MCF 10A (cell line): ENCODE data around the gene TBL1XR1. TPM values are rescaled to one million over a fixed set of nuclear protein-coding genes. Genes with fewer than 3 reads are reported as not detected.
A peak's percentile ranks its signal among the peaks of the same experiment; 100 is the strongest.

Experiments used
- BruUV-seq: library from RNA; stranded (reverse); fragments of 400-500 nt; replicated peaks from 2 replicates; lab custom pipeline; 2021; lab: Mats Ljungman, UMichigan
- CTCF ChIA-PET: fragments of 300-600 bp; sonication (Branson Sonifier 250); formaldehyde crosslinking; extraction: SDS; loops from one replicate; lab custom pipeline; 2021; ENCODE audit warnings: antibody characterized with exemption, inconsistent platforms; lab: Yijun Ruan, JAX
- POLR2A ChIA-PET: fragments of 300-600, 350-650 bp; sonication (Branson Sonifier 250); formaldehyde crosslinking; extraction: SDS; loops from one replicate; lab custom pipeline; 2020; ENCODE audit warnings: antibody characterized with exemption, inconsistent platforms; lab: Yijun Ruan, JAX
- DNase-seq: peaks from one replicate; pipeline ENCODE4 v3.0.0-alpha.2; 2018; ENCODE audit not compliant: unreplicated experiment
- H3K27ac Mint-ChIP-seq: one replicate; pipeline ENCODE4 v1.8.0; 2022; ENCODE audit warnings: mild to moderate bottlenecking, low read depth, mixed read lengths; ENCODE audit not compliant: unreplicated experiment
- H3K27me3 Mint-ChIP-seq: one replicate; pipeline ENCODE4 v1.8.0; 2022; ENCODE audit warnings: mixed read lengths; ENCODE audit not compliant: insufficient read depth, unreplicated experiment
- H3K36me3 Mint-ChIP-seq: one replicate; pipeline ENCODE4 v1.8.0; 2022; ENCODE audit warnings: mild to moderate bottlenecking, moderate library complexity, mixed read lengths; ENCODE audit not compliant: insufficient read depth, unreplicated experiment
- H3K4me1 Mint-ChIP-seq: one replicate; pipeline ENCODE4 v1.8.0; 2022; ENCODE audit warnings: mixed read lengths; ENCODE audit not compliant: insufficient read depth, unreplicated experiment
- H3K4me3 Mint-ChIP-seq: one replicate; pipeline ENCODE4 v1.8.0; 2022; ENCODE audit warnings: mild to moderate bottlenecking, moderate library complexity, mixed read lengths; ENCODE audit not compliant: unreplicated experiment
- H3K9me3 Mint-ChIP-seq: one replicate; pipeline ENCODE4 v1.8.0; 2022; ENCODE audit warnings: mixed read lengths; ENCODE audit not compliant: unreplicated experiment
- intact Hi-C: fragments of 100-400 bp; cut with micrococcal nuclease; formaldehyde crosslinking; loops from 2 replicates; pipeline ENCODE4 v1.14.1; 2022
- total RNA-seq: library from RNA; stranded (reverse); gene quantifications from 2 replicates; pipeline ENCODE4 v1.2.3, GENCODE V29; 2022
- TF ChIP-seq, protein P1 (sequence below): fragments of 200-600 bp; IDR thresholded peaks from one replicate; pipeline ENCODE4 v1.8.0; 2022; ENCODE audit warnings: antibody characterized with exemption, mild to moderate bottlenecking; ENCODE audit not compliant: unreplicated experiment

The TBL1XR1 gene
- total RNA-seq, 1 experiment from 2014 or later = 178 TPM

GRCh38 chr3:177238686-177239216 lies 41.5 kb upstream of the TBL1XR1 start:
- TF ChIP-seq, protein P1, sequence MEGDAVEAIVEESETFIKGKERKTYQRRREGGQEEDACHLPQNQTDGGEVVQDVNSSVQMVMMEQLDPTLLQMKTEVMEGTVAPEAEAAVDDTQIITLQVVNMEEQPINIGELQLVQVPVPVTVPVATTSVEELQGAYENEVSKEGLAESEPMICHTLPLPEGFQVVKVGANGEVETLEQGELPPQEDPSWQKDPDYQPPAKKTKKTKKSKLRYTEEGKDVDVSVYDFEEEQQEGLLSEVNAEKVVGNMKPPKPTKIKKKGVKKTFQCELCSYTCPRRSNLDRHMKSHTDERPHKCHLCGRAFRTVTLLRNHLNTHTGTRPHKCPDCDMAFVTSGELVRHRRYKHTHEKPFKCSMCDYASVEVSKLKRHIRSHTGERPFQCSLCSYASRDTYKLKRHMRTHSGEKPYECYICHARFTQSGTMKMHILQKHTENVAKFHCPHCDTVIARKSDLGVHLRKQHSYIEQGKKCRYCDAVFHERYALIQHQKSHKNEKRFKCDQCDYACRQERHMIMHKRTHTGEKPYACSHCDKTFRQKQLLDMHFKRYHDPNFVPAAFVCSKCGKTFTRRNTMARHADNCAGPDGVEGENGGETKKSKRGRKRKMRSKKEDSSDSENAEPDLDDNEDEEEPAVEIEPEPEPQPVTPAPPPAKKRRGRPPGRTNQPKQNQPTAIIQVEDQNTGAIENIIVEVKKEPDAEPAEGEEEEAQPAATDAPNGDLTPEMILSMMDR = no peak
- BruUV-seq = no TSS peak
- CTCF ChIA-PET = interaction anchor here (0.6 kb wide), 1 partner anchor 34 kb away, joined by 3 read pairs; no protein-coding TSS in a partner anchor
- Mint-ChIP-seq H3K9me3 (peaks cover 6% of the 10 kb centered on the region), H3K4me3 (no peak overlapping the region), H3K36me3 (no peaks in the 10 kb centered on the region), H3K27ac (no peak overlapping the region), H3K4me1 (peaks cover 5% of the 10 kb centered on the region), H3K27me3 (no peaks in the 10 kb centered on the region)
- POLR2A ChIA-PET = no interaction called here
- no peak for DNase-seq
- intact Hi-C loops = no loop called here

DNA sequence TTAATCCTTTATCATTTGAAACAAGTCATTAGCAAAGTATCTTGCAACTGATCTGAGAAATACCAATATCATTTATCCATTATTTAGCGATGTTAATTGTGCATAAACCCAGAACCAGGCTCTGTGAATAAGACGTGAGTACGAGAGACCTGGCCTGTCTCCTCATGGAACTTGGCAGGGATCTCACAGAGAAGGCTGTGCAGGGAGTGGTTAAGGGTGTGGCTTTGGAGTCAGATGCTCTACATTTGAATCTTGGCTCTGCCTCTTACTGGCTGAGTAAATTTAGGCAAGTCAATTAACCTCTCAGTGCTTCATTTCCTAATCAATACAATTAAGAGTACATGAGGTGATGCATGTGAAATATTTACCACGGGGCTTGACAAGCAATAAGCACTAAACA lies 39.9 kb upstream of the TBL1XR1 start:
- Mint-ChIP-seq H3K36me3 (no peaks in the 10 kb centered on the region), H3K27me3 (no peaks in the 10 kb centered on the region), H3K9me3 (peaks cover 6% of the 10 kb centered on the region), H3K4me1 (peaks cover 5% of the 10 kb centered on the region), H3K27ac (peak overlapping the region; percentile 39), H3K4me3 (no peak overlapping the region)
- POLR2A ChIA-PET = no interaction called here
- CTCF ChIA-PET = no interaction called here
- peak; percentile 45 for DNase-seq
- intact Hi-C loops = no loop called here
- BruUV-seq = no TSS peak
- TF ChIP-seq, protein P1 = no peak

GRCh38 chr3:177236704-177237103 lies 39.4 kb upstream of the TBL1XR1 start:
- Mint-ChIP-seq H3K27me3 (no peaks in the 10 kb centered on the region), H3K4me3 (no peak overlapping the region), H3K27ac (peak overlapping the region; percentile 39), H3K36me3 (no peaks in the 10 kb centered on the region), H3K4me1 (peaks cover 5% of the 10 kb centered on the region), H3K9me3 (peaks cover 6% of the 10 kb centered on the region)
- DNase-seq = no peak
- CTCF ChIA-PET = no interaction called here
- POLR2A ChIA-PET = interaction anchor here (0.7 kb wide), 1 partner anchor 581 kb away, joined by 3 read pairs; no protein-coding TSS in a partner anchor
- TF ChIP-seq, protein P1 = no peak
- no TSS peak for BruUV-seq
- intact Hi-C loops = no loop called here

GRCh38 chr3:177234121-177234520 lies 36.8 kb upstream of the TBL1XR1 start:
- Mint-ChIP-seq H3K36me3 (no peaks in the 10 kb centered on the region), H3K4me1 (peaks cover 14% of the 10 kb centered on the region), H3K27ac (no peak overlapping the region), H3K4me3 (no peak overlapping the region), H3K27me3 (no peaks in the 10 kb centered on the region), H3K9me3 (peaks cover 6% of the 10 kb centered on the region)
- no TSS peak for BruUV-seq
- ChIA-PET CTCF (interaction anchor here (0.6 kb wide), 1 partner anchor 11 kb away, joined by 4 read pairs; no protein-coding TSS in a partner anchor), POLR2A (no interaction called here)
- no peak for DNase-seq
- TF ChIP-seq, protein P1 = no peak
- intact Hi-C loops = no loop called here
